ENCODE data around the gene WBP2.

DNA sequence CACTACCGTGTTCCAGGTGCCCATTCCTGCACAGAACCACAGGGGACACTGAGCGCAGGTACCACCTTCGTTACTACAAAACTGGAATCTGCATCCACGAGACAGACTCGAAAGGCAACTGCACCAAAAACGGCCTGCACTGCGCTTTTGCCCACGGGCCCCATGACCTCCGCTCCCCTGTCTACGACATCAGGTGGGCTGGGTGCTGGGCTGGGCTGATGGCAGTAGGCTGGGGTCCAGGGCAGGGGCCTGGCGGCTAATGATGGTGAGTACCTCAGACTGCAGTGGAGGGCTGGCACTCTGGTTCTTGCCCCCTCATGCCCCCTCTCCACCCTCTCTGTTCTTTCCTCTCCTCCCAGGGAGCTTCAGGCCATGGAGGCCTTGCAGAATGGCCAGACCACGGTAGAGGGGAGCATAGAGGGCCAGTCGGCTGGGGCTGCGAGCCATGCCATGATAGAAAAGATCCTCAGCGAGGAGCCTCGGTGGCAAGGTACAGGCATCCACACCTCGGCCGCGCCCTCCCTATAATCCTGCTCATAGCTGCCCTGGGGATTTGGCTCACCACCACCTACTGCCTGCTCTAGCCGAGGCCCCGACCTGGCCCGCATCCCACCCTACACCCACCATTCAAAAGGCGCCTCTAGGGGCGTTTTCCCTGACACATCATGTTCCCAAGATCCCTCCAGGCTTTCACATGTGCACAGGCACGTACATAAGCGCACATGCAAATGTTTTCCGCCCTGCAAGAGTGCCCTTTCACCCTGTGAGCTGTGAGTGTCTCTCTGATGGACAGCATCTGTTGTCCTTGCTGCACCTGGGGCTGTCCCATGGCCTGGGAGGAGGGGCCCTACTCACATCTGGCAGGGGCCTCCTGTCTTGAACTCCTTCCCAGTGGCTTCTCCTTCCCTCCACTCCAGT, 42.8 kb downstream of the WBP2 start:
- TF ChIP-seq EZH2 (IDR thresholded peaks at IDR 0.05; ENCODE audit: insufficient read depth, low read length), result no peak
- TF ChIP-seq, protein P1, sequence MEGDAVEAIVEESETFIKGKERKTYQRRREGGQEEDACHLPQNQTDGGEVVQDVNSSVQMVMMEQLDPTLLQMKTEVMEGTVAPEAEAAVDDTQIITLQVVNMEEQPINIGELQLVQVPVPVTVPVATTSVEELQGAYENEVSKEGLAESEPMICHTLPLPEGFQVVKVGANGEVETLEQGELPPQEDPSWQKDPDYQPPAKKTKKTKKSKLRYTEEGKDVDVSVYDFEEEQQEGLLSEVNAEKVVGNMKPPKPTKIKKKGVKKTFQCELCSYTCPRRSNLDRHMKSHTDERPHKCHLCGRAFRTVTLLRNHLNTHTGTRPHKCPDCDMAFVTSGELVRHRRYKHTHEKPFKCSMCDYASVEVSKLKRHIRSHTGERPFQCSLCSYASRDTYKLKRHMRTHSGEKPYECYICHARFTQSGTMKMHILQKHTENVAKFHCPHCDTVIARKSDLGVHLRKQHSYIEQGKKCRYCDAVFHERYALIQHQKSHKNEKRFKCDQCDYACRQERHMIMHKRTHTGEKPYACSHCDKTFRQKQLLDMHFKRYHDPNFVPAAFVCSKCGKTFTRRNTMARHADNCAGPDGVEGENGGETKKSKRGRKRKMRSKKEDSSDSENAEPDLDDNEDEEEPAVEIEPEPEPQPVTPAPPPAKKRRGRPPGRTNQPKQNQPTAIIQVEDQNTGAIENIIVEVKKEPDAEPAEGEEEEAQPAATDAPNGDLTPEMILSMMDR (IDR thresholded peaks at IDR 0.05; ENCODE audit: insufficient read depth, low read depth, low read length), result no peak
